ENCODE data around the gene CFAP97.
"Not testable (repeated sequence)": the region's sequence is repeated elsewhere in the genome, so short reads cannot be mapped to it uniquely, and the experiment has no call there.

The CFAP97 gene

DNA sequence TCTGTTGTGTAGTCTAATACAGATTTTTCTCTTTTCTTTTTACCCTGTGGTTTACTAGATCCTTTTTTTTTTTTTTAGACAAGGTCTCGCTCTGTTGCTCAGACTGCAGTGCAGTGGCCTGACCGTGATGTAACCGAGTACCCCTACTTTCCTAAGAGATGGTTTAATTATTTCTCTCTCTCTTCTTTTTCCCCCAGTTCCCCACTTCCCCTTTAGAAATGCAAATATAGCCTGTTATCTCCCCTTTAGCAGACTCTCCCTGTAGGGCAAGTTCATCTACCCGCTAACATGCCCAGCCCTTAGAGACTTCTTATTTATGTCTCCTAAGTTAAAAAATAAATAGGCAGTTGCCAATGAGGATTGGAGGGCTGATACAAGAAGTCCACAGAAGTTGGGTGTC, 10.1 kb upstream of the CFAP97 start:
- Histone ChIP-seq H3K36me3 (ENCODE audit: insufficient read depth, low read length) (no peaks in the 10 kb centered on the region), H3K9ac (ENCODE audit: low read depth, low read length) (no peak overlapping the region), H3K4me1 (ENCODE audit: insufficient read depth, low read length) (peaks cover 14% of the 10 kb centered on the region), H3K9me3 (ENCODE audit: control insufficient read depth, insufficient read depth, low read length) (no peaks in the 10 kb centered on the region)

DNA sequence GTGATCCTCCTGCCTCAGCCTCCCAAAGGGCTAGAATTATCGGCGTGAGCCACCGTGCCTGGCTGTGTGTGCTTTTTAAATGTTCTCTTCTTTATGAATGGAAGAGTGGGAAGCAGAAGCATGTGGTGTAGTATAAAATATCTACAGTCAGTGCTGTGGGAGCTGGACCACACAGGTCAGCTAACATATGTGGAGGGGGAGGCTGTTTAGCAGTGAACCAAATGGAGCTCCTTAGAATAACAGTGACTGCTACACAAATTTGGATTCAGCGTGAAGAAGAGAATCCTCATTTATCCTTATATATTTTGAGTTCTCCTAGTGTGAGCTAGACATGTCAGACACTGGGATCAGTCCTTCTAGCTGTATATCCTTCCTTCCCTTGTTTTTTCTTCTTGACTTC, 8.8 kb upstream of the CFAP97 start:
- Histone ChIP-seq H3K4me1 (ENCODE audit: insufficient read depth, low read length) (peaks cover 14% of the 10 kb centered on the region), H3K9ac (ENCODE audit: low read depth, low read length) (no peak overlapping the region), H3K9me3 (ENCODE audit: control insufficient read depth, insufficient read depth, low read length) (no peaks in the 10 kb centered on the region), H3K36me3 (ENCODE audit: insufficient read depth, low read length) (no peaks in the 10 kb centered on the region)

DNA sequence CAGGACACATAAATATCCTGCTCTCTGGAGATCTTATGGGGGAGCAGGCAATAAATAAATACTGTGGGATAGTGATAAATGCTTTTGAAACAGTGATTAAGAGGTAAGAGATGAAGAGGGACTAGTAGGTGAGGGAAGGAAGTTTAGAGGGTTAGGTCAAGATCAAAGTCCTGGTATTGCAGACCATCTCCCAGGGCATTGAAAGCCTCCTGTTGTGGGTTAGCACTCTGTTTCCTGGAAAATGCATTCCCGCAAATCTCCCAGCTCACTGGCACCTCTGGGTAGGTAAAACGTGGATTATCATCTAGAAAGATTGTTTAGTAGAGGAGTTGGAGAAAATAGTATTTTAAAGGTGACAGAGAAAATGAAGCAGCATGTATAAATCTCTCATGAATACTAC, 7.8 kb upstream of the CFAP97 start:
- H3K4me1 ChIP-seq (ENCODE audit: insufficient read depth, low read length): peaks cover 14% of the 10 kb centered on the region; the same call in 1 of the 2 replicates
- H3K9me3 ChIP-seq (ENCODE audit: control insufficient read depth, insufficient read depth, low read length): no peaks in the 10 kb centered on the region
- peak overlapping the region; percentile 87 for H3K9ac ChIP-seq (ENCODE audit: low read depth, low read length)
- H3K36me3 ChIP-seq (ENCODE audit: insufficient read depth, low read length): no peaks in the 10 kb centered on the region

DNA sequence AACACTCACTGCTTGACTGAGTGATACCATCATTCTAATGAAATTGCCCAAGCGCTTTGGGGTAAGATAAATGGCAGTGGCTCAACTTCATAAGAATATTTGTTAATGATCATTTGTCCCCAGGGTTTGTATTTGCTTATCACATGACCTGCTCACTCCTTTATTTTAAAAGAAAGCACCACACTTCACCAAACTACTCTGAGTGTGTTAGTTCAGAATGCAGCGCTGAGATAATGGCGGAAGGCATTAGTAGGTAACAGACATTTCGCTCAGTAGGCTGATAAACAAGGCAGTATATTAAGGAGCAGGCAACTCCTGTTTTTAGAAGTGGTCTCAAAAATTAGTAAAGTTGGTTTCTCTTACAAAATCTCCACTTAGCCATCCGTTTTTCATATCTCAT, 7.2 kb upstream of the CFAP97 start:
- Histone ChIP-seq H3K36me3 (ENCODE audit: insufficient read depth, low read length) (no peaks in the 10 kb centered on the region), H3K4me1 (ENCODE audit: insufficient read depth, low read length) (peaks cover 14% of the 10 kb centered on the region; the same call in 1 of the 2 replicates), H3K9ac (ENCODE audit: low read depth, low read length) (peak overlapping the region; percentile 87)

DNA sequence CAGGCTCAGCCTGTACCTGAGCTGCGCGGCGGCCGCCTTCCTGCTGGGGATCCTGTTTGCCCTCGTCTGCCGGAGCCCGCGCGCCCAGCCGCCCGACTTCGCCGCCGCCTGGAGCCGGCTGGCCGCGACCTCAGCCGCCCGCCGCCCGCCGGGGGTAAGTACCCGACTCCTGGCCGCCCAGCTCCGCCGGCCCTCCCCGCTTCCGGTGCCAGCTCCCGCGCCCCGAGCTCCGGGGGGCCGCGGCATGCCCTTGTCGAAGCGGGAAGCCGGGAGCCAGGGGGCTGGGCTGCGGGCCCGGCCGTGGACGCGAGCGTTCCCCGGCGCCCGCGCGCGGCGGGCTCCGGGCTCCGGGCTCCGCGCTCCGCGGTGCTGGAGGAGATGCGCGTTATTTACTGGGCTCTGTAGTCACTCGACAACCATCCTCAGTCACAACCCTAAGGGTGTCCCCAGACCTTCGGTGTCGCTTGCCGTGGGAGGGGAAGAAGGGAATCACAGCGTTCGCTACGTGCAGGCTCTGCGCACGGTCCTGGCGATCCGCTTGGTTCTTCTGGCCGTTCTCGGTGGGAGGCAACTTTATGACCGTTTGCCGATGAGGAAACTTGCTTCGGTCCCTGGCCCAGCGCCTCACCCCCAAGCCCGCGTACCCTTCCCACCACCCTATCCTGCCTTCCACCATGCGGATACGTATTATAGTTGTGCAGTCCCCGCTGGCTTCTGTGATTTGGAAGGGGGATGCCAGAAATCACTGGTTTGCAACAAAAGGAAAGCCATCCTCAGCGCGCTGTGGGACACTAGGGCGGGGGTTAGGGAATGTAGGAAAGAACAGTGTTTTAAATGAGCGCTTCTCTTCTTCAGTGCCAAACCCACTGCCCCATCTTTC, 6.5 kb upstream of the CFAP97 start:
- peak overlapping the region; percentile 87 for H3K9ac ChIP-seq (ENCODE audit: low read depth, low read length)
- peaks cover 13% of the 10 kb centered on the region; the same call in 1 of the 2 replicates for H3K4me1 ChIP-seq (ENCODE audit: insufficient read depth, low read length)
- H3K36me3 ChIP-seq (ENCODE audit: insufficient read depth, low read length): no peaks in the 10 kb centered on the region
- no peaks in the 10 kb centered on the region for H3K9me3 ChIP-seq (ENCODE audit: control insufficient read depth, insufficient read depth, low read length)

More for the DNA sequence above, 7.2 kb upstream of the CFAP97 start:
- no peaks in the 10 kb centered on the region for H3K9me3 ChIP-seq (ENCODE audit: control insufficient read depth, insufficient read depth, low read length)

DNA sequence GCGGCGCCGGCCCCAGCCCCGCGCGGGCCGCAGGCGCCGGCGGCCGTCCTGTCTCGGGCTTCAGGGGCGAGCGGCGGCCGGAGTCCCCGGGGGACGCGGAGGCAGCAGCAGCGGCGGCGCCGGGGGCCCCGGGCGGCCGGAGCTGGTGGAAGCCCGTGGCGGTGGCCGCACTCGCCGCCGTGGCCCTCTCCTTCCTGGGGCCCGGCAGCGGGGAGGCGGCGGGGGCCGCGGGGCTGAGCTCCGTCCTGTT, 6.0 kb upstream of the CFAP97 start:
- H3K36me3 ChIP-seq (ENCODE audit: insufficient read depth, low read length); H3K4me1 ChIP-seq (ENCODE audit: insufficient read depth, low read length); H3K9me3 ChIP-seq (ENCODE audit: control insufficient read depth, insufficient read depth, low read length): not testable (repeated sequence)
- peak overlapping the region; percentile 87 for H3K9ac ChIP-seq (ENCODE audit: low read depth, low read length)

DNA sequence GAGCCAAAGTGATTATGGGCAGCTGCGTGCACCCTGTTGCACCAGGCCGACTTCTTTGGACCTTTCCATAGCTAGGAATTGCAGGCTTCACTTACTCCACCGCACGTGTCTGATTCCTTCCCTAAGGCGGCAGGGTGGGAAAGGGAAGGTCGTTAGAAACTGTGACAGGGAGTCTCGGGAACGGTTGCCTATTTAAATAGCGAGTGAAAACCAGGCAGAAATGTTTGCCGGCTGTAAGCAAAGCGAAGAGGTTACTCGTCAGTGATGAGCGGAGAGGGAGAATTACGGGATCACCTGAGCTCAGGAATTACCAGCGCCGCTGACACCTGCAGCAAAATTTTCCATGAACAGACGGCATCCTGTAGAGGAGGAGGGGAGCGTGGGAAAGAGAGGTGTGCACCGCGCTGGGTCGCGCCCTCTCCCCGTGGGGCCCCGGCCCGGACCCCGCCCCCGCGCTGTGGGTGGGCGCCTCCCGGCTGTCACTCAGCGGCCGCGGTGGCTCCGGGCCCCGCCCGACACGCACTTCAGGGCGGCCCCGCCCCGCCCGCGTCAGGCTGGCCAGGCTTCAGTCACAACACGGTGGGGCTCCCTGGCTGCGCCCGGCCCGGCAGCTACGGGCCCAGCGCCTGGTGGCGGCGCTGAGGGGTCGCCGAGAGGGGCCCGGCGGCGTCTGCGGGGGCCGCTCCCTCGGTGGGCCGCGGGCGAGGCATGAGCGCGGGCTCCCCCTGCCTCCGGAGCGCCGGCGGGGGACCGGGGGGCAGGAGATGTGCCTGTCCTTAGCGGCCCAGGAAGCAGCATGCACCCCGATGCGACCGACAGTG, 5.4 kb upstream of the CFAP97 start, which contains the start of gene SNX25:
TSS of gene SNX25 (plus strand) at position 568 of the 821 bp plus-strand sequence. CDS start at position 797, 229 bp downstream.
- no peaks in the 10 kb centered on the region for H3K36me3 ChIP-seq (ENCODE audit: insufficient read depth, low read length)
- H3K9ac ChIP-seq (ENCODE audit: low read depth, low read length): peak within 1 kb of the TSS; percentile 87
- no peaks in the 10 kb centered on the region for H3K9me3 ChIP-seq (ENCODE audit: control insufficient read depth, insufficient read depth, low read length)
- H3K4me1 ChIP-seq (ENCODE audit: insufficient read depth, low read length): peaks cover 13% of the 10 kb centered on the region; the same call in 1 of the 2 replicates

DNA sequence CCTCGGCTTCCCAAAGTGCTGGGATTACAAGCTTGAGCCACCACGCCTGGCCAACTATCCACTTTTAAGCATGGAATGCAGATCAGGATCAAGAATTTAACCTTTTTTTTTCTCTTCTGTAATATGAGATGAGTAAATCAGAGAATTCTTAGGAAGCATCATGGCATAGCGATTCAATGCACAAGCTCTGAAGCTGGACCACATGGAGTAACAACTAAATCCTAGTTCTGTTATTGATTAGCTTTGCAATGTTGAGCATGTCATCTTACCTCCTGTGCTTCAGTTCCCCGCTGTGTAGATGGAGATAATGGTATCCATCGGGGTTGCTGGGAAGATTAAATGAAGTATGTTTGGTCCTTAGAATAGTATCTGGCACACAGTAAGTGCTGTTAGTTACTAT, 3.7 kb upstream of the CFAP97 start:
- H3K4me1 ChIP-seq (ENCODE audit: insufficient read depth, low read length): peaks cover 3% of the 10 kb centered on the region
- H3K36me3 ChIP-seq (ENCODE audit: insufficient read depth, low read length): no peaks in the 10 kb centered on the region
- no peaks in the 10 kb centered on the region for H3K9me3 ChIP-seq (ENCODE audit: control insufficient read depth, insufficient read depth, low read length)
- no peak overlapping the region for H3K9ac ChIP-seq (ENCODE audit: low read depth, low read length)

DNA sequence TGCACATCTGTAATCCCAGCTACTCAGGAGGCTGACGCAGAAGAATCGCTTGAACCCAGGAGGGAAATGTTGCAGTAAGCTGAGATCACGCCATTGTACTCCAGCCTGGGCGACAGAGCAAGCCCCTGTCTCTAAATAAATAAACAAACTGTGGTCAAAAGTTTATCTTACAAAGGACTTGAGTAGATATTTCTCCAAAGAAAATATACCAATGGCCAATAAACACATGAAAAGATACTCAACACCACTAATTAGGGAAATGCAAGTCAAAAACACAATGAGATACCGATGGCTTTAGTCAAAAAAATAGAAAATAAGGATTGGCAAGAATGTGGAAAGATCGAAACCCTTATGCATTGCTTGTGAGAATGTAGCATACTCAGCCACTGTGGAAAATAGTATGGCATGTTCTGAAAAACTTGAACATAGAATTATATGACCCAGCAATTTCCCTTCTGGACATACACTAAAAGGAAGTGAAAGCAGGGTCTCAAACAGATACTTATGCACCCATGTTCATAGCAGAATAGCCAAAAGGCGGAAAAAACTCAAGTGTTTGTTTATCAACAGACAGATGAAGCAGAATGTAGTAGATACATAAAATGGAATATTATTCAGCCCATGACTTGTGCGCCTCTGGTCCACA, 2.0 kb upstream of the CFAP97 start:
- Histone ChIP-seq H3K4me1 (ENCODE audit: insufficient read depth, low read length) (peaks cover 14% of the 10 kb centered on the region), H3K9ac (ENCODE audit: low read depth, low read length) (no peak overlapping the region), H3K9me3 (ENCODE audit: control insufficient read depth, insufficient read depth, low read length) (no peaks in the 10 kb centered on the region), H3K36me3 (ENCODE audit: insufficient read depth, low read length) (no peaks in the 10 kb centered on the region)

DNA sequence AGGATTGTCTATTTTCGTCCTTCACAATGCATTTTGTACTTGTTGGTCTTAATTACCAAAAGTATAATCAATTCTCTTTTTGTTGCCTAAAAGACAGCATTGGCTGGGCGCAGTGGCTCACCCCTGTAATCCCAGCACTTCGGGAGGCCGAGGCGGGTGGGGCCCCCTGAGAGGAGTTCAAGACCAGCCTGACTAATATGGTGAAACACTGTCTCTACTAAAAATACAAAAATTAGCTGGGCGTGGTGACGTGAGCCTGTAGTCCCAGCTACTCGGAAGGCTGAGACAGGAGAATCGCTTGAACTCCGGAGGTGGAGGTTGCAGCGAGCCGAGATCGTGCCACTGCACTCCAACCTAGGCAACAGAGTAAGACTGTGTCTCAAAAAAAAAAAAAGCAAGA, 1.3 kb upstream of the CFAP97 start:
- H3K9ac ChIP-seq (ENCODE audit: low read depth, low read length); H3K36me3 ChIP-seq (ENCODE audit: insufficient read depth, low read length); H3K9me3 ChIP-seq (ENCODE audit: control insufficient read depth, insufficient read depth, low read length): not testable (repeated sequence)
- H3K4me1 ChIP-seq (ENCODE audit: insufficient read depth, low read length): peaks cover 14% of the 10 kb centered on the region

DNA sequence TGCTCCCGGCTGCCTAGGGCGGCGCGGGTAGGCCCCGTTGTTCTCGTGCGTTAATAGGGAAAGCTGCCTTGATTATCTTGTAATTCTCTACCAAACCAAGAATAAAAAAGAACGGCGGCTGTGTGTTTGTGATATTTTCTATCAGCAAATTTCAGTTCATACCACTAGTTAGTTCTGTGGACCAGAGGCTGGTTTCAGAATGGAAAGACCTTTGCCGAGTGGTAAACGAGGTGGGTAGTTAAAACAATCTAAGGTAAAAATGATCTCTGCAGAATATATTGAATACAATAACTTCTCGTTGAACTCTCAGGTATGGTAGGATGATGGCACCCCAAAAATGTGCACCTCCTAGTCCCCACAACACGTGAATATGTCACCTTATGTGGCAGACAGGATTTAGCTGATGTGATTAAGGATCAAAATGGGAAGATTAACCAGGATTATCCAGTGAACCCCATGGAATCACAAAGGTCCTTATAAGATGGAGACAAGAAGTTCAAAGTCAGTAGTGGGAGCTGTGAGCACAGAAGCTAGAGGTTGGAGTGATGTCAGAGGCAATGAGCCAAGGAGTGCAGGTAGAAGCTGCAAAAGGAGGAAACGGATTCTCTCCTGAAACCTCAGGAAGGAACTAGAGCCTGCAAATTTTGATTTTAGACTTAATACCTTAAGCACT, 574 bp upstream of the CFAP97 start:
- H3K9ac ChIP-seq (ENCODE audit: low read depth, low read length): peak overlapping the region; percentile 87
- no peaks in the 10 kb centered on the region for H3K36me3 ChIP-seq (ENCODE audit: insufficient read depth, low read length)
- H3K4me1 ChIP-seq (ENCODE audit: insufficient read depth, low read length): peaks cover 14% of the 10 kb centered on the region
- H3K9me3 ChIP-seq (ENCODE audit: control insufficient read depth, insufficient read depth, low read length): no peaks in the 10 kb centered on the region

DNA sequence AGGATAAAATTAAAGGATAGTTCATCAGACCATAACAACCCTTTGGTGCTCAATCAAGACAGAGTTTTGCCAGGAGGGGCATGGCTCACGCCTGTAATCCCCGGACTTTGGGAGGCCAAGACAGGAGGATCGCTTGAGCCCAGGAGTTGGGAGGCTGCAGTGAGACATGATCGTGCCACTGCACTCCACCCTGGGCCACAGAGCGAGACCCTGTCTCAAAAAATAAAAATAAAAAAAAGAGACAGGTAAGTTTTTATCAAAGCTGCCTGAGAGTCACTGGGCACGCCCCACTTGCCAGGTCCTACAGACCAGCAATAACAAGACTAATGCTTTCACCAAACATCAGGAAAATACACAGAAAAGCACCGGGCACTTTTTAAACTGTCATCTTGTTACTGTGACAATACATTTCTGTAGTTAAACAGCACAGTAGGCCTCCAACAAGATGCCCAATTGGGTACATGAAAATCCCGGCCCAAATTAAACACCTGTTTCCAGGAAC, 765 bp downstream of the CFAP97 start:
- Histone ChIP-seq H3K36me3 (ENCODE audit: insufficient read depth, low read length) (no peaks in the 10 kb centered on the region), H3K9ac (ENCODE audit: low read depth, low read length) (peak overlapping the region; percentile 87), H3K4me1 (ENCODE audit: insufficient read depth, low read length) (peaks cover 14% of the 10 kb centered on the region), H3K9me3 (ENCODE audit: control insufficient read depth, insufficient read depth, low read length) (no peaks in the 10 kb centered on the region)

DNA sequence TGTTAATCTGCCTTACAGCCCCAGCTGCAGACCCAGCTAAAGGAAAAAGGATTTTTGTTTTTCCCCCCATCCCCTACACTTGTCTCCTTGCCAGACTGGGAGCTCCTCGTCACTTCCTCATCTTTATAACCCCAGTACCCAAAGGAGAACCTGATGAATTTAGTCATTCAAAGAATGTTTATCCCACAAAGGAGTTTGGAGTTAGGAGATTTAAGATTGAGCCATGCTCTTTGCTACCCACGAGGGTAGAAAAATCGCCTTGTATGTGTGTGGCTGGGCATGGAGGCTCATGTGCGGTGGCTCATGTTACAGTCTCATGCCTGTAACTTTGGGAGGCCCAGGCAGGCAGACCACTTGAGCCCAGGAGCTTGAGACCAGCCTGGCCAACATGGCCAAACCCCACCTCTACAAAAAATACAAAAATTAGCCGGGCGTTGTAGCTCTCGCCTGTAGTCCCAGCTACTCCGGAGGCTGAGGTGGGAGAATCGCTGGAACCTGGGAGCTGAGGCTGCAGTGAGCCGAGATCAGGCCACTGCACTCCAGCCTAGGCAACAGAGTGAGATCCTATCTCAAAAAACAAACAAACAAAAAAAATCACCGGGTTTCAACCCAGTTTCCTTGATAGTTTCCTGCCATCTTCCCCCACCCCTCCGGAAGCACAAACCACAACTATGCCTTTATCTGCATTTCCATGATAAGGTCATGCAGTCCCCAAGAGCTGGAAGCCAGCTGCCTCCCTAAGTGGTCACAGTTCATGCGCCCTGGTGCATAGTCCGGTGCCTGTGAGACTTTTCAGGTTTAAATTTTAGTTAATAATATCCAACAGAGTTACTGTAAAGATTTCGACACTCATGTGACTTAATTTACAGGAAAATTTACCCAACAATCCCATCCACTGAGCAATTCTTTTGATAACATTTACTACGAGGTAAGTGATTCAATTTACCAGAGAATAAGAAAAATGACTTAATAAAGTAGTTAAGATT, 1.5 kb downstream of the CFAP97 start:
- Histone ChIP-seq H3K9ac (ENCODE audit: low read depth, low read length) (peak overlapping the region; percentile 87), H3K4me1 (ENCODE audit: insufficient read depth, low read length) (peaks cover 14% of the 10 kb centered on the region)

More for the DNA sequence above, 1.5 kb downstream of the CFAP97 start:
- Histone ChIP-seq H3K9me3 (ENCODE audit: control insufficient read depth, insufficient read depth, low read length) (no peaks in the 10 kb centered on the region), H3K36me3 (ENCODE audit: insufficient read depth, low read length) (no peaks in the 10 kb centered on the region)

Data from ES-I3 (cell line).